DMS79 (cell line): Measurements from ENCODE around the gene GNA12.
"Not testable (repeated sequence)": the region's sequence is repeated elsewhere in the genome, so short reads cannot be mapped to it uniquely, and the experiment has no call there.

Source experiments
- DNase-seq: peaks from one replicate; lab custom pipeline; 2025; lab: John Stamatoyannopoulos, UW

Gene GNA12

GRCh38 chr7:2864999-2865670 lies 21.0 kb upstream of the GNA12 start:
- DNase-seq, result no peak

GRCh38 chr7:2864204-2864985 lies 20.3 kb upstream of the GNA12 start:
- no peak for DNase-seq

DNA sequence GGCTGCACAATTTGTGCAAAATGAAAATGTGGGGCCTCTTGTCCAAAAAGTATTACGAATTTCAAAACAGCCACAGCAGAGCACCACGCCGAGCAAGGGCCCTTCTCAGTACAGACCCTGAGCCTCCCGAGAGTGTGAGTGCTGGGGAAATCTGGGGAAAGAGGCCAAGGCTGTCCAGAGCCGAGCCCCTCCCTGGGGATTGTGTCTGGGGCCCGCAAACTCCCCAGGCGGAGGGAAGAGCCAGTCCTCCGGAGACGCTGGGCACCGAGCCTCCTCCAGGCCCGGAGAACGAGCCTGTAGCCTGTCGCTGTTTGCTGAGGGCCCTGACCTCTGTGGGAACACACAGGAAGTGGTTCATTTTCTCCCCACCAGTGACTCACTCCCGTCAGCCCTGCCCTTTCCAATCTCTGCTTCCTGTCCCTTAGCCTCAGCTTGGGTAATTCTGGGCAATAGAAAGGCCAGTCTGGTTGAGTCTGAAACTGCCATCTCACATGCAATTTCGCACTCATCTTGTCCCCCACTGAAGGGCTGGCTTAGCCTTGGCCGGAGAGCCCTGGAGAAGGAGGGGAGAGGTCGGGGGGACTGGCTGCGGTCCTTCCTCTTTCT lies 19.5 kb upstream of the GNA12 start:
- DNase-seq, result no peak

GRCh38 chr7:2862831-2863361 lies 18.8 kb upstream of the GNA12 start:
- no peak for DNase-seq

- no peak for DNase-seq
Measured at GRCh38 chr7:2861509-2861908, 17.4 kb upstream of the GNA12 start.

DNA sequence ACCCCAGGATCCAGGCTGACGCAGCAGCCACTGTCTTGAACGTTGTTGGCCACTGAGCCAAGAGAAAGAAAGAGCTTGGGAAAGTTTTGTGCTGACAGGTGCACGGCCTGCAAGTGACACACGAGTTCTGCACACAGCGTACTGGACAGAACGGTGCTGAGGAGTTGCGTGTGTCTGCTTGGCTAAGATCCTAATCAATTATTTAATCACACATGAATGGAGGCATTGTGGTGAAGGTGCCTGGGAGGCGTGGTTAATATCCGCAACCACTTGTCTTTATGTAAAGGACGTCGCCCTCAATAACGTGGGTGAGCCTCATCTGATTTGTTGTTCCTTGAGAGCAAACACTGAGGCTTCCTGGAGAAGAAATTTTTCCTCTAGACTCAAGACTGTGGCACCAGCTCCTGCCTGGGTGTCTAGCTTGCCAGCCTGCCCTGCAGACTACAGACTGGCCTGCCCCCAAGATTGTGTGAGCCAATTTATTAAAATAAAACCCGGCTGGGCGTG lies 16.6 kb upstream of the GNA12 start:
- DNase-seq, result peak; percentile 63

- no peak for DNase-seq
Measured at GRCh38 chr7:2859952-2860351, 15.8 kb upstream of the GNA12 start.

GRCh38 chr7:2858621-2859020 lies 14.5 kb upstream of the GNA12 start:
- no peak for DNase-seq

DNA sequence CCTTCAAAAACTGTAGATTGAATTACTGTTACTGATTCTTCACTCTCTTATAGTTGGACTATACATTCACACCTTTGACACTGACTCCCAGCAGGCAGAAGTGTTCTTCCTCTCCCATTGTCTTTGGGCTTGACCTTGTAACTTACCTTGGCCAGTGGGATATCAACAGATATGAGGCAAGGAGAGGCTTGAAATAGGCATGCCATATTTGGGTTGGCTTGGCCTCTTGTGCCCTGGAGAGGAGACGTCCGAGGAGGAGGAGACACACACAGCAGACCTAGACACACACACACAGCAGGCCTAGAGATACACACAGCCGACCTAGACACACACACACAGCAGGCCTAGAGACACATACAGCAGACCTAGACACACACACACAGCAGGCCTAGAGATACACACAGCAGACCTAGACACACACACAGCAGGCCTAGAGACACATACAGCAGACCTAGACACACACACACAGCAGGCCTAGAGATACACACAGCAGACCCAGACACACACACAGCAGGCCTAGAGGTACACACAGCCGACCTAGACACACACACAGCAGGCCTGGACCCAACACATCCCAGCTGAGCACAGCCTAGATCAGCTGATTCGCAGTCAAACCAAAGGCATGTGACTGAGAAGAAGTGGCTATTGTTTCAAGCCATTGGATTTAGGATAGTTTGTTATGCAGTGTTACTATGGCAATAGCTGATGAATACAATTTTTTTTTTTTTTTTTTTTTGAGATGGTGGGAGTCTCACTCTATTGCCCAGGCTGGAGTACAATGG lies 12.5 kb upstream of the GNA12 start:
- no peak for DNase-seq

DNA sequence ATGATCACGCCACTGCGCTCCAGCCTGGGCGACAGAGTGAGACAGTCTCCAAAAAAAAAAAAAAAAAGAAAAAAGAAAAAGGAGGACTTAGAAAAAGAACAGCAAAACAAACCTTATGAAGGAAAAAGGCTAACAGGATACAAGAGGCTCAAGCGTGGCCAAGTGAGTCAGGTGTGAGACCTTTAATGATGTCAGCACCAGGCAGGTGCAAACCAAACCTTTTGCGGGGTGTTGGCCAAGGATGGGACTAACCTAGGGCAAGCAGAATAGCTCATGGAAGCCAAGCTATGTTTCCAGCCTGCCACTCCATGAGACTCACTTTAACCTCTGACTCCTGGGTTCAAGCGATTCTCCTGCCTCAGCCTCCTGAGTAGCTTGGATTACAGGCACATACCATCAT lies 11.3 kb upstream of the GNA12 start:
- no peak for DNase-seq

- DNase-seq, result not testable (repeated sequence)
Measured at GRCh38 chr7:2853552-2853951, 9.4 kb upstream of the GNA12 start.

- DNase-seq, result no peak
Measured at GRCh38 chr7:2853147-2853546, 9.0 kb upstream of the GNA12 start.

- no peak for DNase-seq
Measured at GRCh38 chr7:2851497-2851896, 7.4 kb upstream of the GNA12 start.

DNA sequence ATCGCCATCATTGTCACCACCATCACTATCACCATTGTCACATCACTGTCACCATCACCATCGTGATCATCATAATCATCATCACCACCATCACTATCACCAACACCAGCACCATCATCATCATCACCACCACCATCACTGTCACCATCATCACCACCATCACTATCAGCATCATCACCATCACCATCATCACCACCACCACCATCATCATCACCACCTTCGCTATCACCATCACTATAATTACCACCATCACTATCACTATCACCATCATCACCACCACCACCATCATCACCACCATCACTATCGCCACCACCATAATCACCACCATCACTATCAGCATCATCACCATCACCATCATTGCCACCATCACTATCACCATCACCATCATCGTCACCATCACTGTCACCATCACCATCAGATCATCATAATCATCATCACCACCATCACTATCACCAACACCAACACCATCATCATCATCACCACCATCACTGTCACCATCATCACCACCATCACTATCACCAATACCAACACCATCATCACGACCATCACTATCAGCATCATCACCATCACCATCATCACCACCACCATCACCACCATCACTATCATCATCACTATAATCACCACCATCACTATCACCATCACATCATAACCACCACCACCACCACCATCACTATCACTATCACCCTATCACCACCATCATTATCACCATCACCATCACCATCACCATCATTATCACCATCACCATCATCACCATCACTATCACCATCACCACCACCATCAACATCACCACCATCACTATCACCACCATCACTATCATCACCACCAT lies 6.0 kb upstream of the GNA12 start:
- no peak for DNase-seq

DNA sequence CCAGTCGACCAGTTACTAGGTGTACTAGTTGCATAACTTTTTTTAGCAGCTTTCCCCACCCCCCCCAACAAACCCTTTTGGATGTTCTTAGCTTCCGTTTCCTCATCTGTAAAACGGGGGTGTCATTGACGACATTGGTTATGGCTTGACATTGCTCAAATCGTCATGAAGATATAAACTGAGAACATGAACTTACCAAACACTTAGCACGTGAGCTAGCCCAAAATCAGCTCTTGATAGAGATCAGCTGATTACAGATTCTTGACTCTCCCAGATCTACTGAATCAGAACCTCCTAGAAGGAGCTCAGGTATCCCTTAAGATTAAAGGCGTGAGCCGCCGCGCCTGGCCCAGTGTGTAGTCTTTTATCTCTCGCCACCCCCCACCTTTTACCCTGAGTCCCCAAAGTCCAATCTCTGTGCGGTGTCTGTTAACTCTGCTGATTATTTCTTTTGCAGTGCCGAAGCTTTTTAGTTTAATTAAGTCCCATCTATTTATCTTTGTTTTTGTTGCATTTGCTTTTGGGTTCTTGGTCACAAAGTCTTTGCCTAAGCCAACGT lies 1.0 kb upstream of the GNA12 start:
- no peak for DNase-seq

GRCh38 chr7:2843711-2844152 lies 376 bp downstream of the GNA12 start:
- DNase-seq, result no peak

DNA sequence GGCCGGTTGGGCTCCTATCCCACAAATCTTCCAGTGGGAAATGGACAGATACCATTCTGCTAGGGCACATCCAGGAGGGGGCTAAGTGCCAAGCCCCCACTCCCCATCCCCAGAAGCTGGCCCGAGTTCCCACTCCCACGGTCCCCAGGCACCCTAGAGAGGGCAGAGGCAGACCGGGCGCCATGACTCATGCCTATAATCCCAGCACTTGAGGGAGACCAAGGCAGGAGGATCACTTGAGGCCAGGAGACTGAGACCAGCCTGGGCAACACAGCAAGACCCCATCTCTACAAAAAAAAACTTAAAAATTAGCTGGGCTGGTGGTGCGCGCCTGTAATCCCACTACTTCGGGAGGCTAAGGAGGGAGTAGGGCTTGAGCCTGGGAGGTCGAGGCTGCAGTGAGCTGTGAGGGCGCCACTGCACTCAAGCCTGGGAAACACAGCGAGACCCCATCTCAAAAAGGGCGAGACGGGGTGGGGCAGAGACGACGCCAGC lies 870 bp downstream of the GNA12 start:
- no peak for DNase-seq

- no peak for DNase-seq
Measured at GRCh38 chr7:2841907-2842306, 2.2 kb downstream of the GNA12 start.

DNA sequence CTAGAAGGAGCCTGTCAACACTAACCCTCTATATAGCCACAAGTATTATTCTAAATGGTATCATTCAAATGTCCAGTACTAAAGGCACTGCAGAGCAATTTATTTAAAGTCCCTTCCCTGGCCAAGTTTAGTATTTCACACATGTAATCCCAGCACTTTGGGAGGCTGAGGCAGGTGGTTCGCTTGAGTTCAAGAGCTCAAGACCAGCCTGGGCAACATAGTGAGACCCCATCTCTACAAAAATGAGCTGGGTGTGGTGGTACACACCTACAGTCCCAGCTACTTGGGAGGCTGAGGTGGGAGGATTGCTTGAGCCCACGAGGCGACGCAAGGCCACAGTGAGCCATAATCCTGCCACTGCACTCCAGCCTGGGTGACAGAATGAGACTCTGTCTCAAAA lies 3.6 kb downstream of the GNA12 start:
- no peak for DNase-seq

DNA sequence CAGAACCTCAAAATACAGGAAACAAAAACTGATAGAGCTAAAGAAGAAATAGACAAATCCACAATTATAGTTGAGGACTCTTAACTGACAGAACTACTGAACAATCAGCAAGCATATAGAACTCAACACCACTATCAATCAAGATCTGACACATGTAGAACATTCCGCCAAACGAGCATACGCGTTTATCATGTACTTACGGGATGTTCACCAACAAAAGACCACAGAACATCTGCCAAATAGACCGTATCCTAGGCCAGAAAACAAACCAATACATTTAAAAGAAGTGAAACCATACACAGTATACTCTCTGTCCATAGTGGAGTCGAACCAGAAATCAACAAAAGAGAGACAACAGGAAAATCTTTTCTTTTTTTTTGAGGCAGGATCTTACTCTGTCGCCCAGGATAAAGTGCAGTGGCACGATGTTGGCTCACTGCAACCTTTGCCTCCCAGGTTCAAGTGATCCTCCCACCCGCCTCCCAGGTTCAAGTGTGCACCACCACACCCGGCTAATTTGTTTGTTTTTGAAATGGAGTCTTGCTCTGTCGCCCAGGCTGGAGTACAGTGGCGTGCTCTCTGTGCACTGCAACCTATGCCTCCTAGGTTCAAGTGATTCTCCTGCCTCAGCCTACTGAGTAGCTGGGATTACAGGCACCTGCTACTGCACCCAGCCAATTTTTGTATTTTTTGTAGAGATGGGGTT lies 5.1 kb downstream of the GNA12 start:
- no peak for DNase-seq
